ENCODE results near the gene FMC1.

- no peak for TF ChIP-seq ZNF701 (tag by site-specific recombination; IDR thresholded peaks at IDR 0.05)
- TF ChIP-seq ZSCAN23 (tag by site-specific recombination; IDR thresholded peaks at IDR 0.05), result no peak
- TF ChIP-seq, protein P1, sequence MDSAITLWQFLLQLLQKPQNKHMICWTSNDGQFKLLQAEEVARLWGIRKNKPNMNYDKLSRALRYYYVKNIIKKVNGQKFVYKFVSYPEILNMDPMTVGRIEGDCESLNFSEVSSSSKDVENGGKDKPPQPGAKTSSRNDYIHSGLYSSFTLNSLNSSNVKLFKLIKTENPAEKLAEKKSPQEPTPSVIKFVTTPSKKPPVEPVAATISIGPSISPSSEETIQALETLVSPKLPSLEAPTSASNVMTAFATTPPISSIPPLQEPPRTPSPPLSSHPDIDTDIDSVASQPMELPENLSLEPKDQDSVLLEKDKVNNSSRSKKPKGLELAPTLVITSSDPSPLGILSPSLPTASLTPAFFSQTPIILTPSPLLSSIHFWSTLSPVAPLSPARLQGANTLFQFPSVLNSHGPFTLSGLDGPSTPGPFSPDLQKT (IDR thresholded peaks at IDR 0.05; ENCODE audit: borderline replicate concordance, low read depth, low read length), result no peak
- TF ChIP-seq ZNF174 (tag by site-specific recombination; IDR thresholded peaks at IDR 0.05), result no peak
- TF ChIP-seq ZBTB17 (tag by site-specific recombination; IDR thresholded peaks at IDR 0.05), result no peak
- TF ChIP-seq, protein P2, sequence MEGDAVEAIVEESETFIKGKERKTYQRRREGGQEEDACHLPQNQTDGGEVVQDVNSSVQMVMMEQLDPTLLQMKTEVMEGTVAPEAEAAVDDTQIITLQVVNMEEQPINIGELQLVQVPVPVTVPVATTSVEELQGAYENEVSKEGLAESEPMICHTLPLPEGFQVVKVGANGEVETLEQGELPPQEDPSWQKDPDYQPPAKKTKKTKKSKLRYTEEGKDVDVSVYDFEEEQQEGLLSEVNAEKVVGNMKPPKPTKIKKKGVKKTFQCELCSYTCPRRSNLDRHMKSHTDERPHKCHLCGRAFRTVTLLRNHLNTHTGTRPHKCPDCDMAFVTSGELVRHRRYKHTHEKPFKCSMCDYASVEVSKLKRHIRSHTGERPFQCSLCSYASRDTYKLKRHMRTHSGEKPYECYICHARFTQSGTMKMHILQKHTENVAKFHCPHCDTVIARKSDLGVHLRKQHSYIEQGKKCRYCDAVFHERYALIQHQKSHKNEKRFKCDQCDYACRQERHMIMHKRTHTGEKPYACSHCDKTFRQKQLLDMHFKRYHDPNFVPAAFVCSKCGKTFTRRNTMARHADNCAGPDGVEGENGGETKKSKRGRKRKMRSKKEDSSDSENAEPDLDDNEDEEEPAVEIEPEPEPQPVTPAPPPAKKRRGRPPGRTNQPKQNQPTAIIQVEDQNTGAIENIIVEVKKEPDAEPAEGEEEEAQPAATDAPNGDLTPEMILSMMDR (tag by site-specific recombination; IDR thresholded peaks at IDR 0.05), result no peak
- TF ChIP-seq PATZ1 (tag by site-specific recombination; IDR thresholded peaks at IDR 0.05), result no peak
Measured at GRCh38 chr7:139329119-139329518, 12.0 kb upstream of the FMC1 start.
